Loucy (cell line): ENCODE data around the gene ABCB9.

ENCODE experiments used
- CTCF ChIP-seq: fragments of 200-600 bp; sonication (generic); conservative IDR thresholded peaks from 2 replicates; pipeline ENCODE4 v1.5.1; 2014; ENCODE audit warnings: mild to moderate bottlenecking, antibody characterized with exemption, low read length
- EZH2phosphoT487 ChIP-seq: fragments of 200-600 bp; IDR thresholded peaks from 2 replicates; pipeline ENCODE4 v1.6.1; 2018; ENCODE audit warnings: antibody characterized with exemption, mild to moderate bottlenecking, moderate library complexity, borderline replicate concordance

- TF ChIP-seq CTCF (no peak), EZH2phosphoT487 (no peak)
Observed at GRCh38 chr12:123001464-123001863, 35.2 kb upstream of the ABCB9 start.
